Measurements from ENCODE around the gene VARS2. TPM values are rescaled to one million over a fixed set of nuclear protein-coding genes. Genes with fewer than 3 reads are reported as not detected.
"Not testable (repeated sequence)": the region's sequence is repeated elsewhere in the genome, so short reads cannot be mapped to it uniquely, and the experiment has no call there.

VARS2 gene
- total RNA-seq, 1 donor, result 10.0 TPM

DNA sequence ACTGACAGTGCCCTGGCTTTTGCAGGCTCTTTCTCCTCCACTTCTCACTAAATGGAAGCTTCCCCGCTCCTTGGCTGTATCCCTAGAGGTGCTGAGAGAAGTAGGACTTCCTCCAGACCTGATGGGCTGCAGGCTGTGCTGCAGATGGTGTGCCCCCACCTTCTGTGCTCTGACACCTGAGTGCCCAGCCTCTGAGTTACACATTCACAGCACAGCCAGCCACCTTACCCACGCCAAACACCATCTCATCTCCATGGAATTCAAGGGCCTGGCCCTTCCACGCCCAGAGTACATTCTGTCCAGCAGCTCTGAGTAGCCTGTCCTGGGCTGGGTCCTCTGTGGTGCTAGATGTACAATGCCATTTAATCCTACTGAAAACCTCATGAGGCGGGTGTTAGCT is 12.6 kb downstream of the VARS2 start:
- Histone ChIP-seq H3K4me3 (ENCODE audit: low read length) (no peak overlapping the region), H3K27me3 (ENCODE audit: insufficient read depth, low read length) (no peaks in the 10 kb centered on the region), H3K4me1 (ENCODE audit: insufficient read depth, low read length) (no peaks in the 10 kb centered on the region), H3K9me3 (ENCODE audit: low read depth, low read length) (no peaks in the 10 kb centered on the region)

DNA sequence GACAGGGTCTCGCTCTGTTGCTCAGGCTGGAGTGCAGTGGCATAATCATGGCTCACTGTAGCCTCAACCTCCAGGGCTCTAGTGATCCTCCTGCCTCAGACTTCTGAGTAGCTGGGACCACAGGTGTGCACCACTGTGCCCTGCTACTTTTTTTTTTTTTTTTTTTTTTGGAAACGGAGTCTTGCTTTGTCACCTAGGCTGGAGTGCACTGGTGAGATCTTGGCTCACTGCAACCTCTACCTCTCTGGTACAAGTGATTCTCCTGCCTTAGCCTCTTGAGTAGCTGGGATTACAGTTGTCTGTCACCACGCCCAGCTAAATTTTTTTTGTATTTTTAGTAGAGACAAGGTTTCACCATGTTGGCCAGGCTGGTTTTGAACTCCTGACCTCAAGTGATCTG is 13.0 kb downstream of the VARS2 start:
- H3K9me3 ChIP-seq (ENCODE audit: low read depth, low read length); H3K27me3 ChIP-seq (ENCODE audit: insufficient read depth, low read length); H3K4me1 ChIP-seq (ENCODE audit: insufficient read depth, low read length); H3K4me3 ChIP-seq (ENCODE audit: low read length): not testable (repeated sequence)

DNA sequence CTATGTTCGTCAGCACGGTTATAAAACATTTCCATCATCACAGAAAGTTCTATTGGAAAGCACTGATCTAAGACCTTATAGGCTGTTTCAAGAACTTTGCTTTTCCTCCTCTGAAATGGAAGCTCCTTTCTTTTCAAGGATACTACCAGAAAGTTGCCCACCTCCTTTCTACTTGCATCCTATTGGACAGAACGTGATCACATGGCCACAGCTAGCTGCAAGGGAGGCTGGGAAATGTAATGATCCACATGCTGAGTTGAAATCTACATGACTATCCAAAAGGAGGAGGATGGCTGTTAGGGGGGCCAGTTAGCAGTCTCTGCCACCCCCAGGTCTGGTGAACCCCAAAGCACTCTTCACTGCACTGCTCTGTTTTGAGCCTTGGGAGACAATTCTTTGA is 14.6 kb downstream of the VARS2 start:
- H3K27me3 ChIP-seq (ENCODE audit: insufficient read depth, low read length), result no peaks in the 10 kb centered on the region
- no peak overlapping the region for H3K4me3 ChIP-seq (ENCODE audit: low read length)
- no peaks in the 10 kb centered on the region for H3K4me1 ChIP-seq (ENCODE audit: insufficient read depth, low read length)
- H3K9me3 ChIP-seq (ENCODE audit: low read depth, low read length), result no peaks in the 10 kb centered on the region

DNA sequence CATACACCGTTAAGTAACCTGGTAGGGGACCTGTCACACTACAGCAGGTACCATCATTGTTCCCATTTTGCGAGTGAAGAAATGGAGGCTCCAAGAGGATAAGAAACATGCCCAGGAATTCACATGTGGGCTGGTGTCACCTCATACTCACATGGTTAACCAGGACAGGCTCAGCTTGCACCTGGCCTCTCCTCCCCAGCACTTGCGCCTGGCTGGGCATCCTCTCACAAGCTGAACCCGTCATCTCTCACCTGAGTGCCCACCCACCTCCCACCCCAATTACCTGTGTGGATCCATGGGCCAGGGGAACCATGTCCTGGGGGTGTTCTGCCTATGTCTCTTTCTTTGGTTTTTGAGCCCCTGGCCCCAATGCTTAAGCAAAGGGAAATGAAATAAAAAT is 16.5 kb downstream of the VARS2 start:
- Histone ChIP-seq H3K4me3 (ENCODE audit: low read length) (no peak overlapping the region), H3K9me3 (ENCODE audit: low read depth, low read length) (no peaks in the 10 kb centered on the region), H3K4me1 (ENCODE audit: insufficient read depth, low read length) (no peaks in the 10 kb centered on the region), H3K27me3 (ENCODE audit: insufficient read depth, low read length) (no peaks in the 10 kb centered on the region)

DNA sequence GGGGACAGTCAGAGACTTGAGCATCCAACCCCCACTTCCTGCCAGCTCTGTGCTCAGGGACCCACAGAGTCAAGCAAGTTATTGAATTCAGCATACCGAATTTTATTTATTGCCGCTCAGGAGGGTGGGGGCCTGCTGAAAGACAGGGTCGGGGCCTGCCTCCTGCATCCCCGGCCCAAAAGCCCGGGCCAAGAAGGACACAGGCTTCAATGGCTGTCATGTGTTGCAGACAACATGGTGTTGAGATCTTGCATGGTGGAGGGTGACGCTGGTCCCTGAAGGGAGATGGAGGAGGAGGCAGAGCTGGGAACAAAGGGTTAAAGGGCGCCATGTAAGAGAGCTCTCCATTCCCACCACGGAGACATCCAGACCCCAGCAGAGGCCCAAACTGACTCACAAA is 17.2 kb downstream of the VARS2 start:
- Histone ChIP-seq H3K4me1 (ENCODE audit: insufficient read depth, low read length) (no peaks in the 10 kb centered on the region), H3K9me3 (ENCODE audit: low read depth, low read length) (no peaks in the 10 kb centered on the region), H3K4me3 (ENCODE audit: low read length) (no peak overlapping the region), H3K27me3 (ENCODE audit: insufficient read depth, low read length) (no peaks in the 10 kb centered on the region)

DNA sequence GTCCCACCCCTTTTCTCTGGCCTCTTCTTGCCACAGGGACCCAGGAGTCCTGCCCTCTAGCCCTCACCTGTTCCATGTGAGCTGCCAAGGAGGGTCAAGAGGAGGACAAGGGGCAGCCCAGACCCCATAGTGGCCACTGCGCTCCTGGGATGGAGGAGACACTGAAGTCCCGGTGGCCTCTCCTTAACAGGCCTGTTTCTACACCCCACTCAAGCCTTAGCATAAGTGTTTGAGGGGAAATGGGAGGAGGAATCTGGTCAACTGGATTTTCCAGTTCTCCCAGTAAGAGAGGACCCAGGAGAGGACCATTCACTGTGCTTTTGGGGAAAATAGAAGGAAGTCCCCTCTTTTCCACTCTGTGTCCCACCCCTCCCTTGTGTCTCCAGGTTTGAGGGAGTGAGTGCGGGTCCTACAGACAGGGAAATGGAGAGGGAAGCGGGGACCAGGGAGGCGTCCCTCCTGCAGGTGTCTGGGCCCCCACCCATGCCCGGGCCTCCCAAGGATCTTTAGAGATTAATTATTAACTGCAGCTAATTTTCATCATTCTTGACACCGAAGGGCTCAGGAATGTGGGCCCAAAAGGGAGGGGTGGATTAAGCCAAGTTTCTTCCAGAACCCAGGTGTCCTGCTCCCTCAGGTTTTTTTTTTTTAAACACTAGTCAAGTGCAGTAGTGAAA is 18.1 kb downstream of the VARS2 start, which contains the start of gene SFTA2:
TSS of gene SFTA2 (minus strand) at position 202 of the 677 bp plus-strand sequence. CDS start at position 128, 74 bp downstream.
- Histone ChIP-seq H3K4me3 (ENCODE audit: low read length) (no peak within 1 kb of the TSS), H3K9me3 (ENCODE audit: low read depth, low read length) (no peaks in the 10 kb centered on the region), H3K27me3 (ENCODE audit: insufficient read depth, low read length) (no peaks in the 10 kb centered on the region), H3K4me1 (ENCODE audit: insufficient read depth, low read length) (no peaks in the 10 kb centered on the region)

DNA sequence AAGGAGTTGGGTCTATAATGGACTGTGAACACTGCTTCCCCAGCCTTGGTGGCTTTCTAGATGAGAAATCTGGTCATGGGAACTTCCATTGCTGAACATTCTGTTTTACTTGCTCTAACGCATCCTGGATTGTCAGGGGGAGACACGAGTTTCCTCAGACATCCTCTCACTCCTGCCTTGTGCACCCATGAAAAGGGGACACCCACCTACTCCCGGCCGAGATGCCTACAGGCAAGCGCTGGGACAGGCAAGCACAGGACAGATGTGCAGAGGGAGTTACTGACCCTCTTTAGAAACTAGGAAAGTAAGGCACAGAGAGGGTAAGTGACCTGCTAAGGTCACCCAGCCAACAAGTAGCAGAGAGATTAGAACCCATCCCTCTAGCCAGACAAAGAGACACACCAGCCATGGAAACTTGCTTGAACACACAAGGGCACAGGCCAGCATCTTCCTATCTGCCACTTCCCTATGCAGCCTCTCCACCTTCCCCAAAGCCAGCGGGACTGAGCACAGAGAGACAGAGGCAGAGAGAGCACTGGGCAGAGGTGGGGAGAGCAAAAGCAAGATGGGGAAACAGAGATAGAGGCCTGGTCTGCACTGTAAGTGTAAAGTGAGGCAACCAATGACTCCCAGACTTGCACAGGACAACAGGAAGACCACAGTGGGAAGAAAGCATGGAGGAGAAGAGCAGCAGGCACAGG is 18.8 kb downstream of the VARS2 start:
- no peaks in the 10 kb centered on the region for H3K27me3 ChIP-seq (ENCODE audit: insufficient read depth, low read length)
- H3K9me3 ChIP-seq (ENCODE audit: low read depth, low read length), result no peaks in the 10 kb centered on the region
- H3K4me1 ChIP-seq (ENCODE audit: insufficient read depth, low read length), result no peaks in the 10 kb centered on the region
- H3K4me3 ChIP-seq (ENCODE audit: low read length), result no peak overlapping the region

DNA sequence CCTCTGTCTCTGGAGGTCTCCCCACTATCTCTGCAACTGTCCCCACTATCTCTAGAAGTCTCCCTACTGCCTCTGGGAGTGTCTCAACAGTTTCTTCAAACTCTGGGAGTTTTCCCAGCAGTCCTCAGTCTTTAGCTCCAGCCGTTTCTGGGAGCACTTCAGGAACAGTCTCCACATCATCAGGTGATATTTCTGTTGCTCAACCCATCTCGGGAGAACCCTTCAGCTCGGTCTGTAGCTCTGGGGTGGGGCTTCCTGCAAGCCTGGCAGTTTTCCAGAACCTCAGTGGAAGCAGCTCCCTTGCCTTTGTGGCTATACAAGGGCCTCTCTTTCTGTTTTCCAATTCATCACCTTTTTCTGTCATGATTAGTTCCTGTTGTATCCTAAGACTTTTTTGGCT is 21.0 kb downstream of the VARS2 start:
- no peaks in the 10 kb centered on the region for H3K9me3 ChIP-seq (ENCODE audit: low read depth, low read length)
- no peak overlapping the region for H3K4me3 ChIP-seq (ENCODE audit: low read length)
- H3K4me1 ChIP-seq (ENCODE audit: insufficient read depth, low read length), result no peaks in the 10 kb centered on the region

DNA sequence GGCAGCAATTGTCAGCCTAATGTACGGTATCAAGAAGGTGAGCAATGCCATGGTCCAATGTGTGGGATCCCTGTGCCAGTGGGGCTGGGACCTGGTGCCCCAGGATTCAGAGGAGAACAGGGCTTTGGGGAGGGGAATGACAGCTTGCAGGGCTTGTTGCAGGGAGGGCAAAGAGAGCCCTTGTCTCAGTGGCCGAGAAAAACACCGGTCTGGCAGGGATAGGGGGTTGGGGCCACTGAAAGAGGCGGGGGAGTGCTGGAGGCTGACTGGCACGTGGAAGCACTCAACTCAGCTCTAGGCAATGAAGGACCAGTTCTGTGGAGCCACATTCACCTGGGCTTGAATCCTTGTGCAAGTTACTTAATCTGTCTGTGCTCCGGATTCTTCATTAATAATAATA is 23.2 kb downstream of the VARS2 start:
- Histone ChIP-seq H3K9me3 (ENCODE audit: low read depth, low read length) (no peaks in the 10 kb centered on the region), H3K27me3 (ENCODE audit: insufficient read depth, low read length) (peaks cover 6% of the 10 kb centered on the region), H3K4me1 (ENCODE audit: insufficient read depth, low read length) (no peaks in the 10 kb centered on the region), H3K4me3 (ENCODE audit: low read length) (no peak overlapping the region)

More for the DNA sequence above, 21.0 kb downstream of the VARS2 start:
- no peaks in the 10 kb centered on the region for H3K27me3 ChIP-seq (ENCODE audit: insufficient read depth, low read length)

DNA sequence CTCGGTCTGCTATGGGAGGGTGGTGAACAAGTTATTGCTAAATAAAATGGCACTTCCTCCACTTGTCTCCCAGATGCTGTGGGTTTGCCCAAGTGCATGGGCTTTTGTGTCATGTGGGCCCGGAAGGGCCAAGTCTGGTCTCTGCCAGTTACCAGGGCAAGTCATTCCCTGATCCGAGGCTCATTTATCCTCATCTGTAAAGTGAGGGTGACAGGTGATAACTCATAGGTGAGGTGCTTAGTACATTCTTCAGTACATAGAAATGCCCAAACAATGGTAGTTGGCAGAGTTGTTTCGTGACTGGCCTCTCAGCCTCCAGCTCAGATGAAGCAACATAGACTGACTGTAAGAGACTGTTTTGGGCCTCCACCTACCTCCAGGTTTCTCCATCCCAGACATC is 24.7 kb downstream of the VARS2 start:
- H3K27me3 ChIP-seq (ENCODE audit: insufficient read depth, low read length), result peaks cover 18% of the 10 kb centered on the region
- H3K4me1 ChIP-seq (ENCODE audit: insufficient read depth, low read length), result no peaks in the 10 kb centered on the region
- H3K4me3 ChIP-seq (ENCODE audit: low read length), result no peak overlapping the region
- H3K9me3 ChIP-seq (ENCODE audit: low read depth, low read length), result no peaks in the 10 kb centered on the region

DNA sequence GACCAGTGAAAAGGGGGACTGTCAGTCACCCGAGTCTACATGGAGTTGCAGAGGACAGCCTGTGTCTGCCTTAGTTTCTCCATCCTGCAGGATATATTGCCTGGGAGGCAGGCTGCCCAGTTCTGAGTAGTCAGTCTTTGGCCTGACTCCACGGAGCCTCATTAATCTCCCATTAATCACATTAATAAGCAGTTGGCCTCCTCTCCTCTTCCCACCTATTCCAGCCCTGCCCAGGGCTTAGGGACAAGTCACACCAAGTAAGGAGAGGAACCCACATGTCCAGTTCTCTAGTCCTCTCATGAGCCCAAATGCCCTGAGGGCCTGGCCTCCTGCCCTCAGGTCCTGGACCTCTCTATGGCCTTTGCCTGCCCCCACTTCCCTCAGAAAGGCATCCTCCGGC is 25.4 kb downstream of the VARS2 start:
- Histone ChIP-seq H3K9me3 (ENCODE audit: low read depth, low read length) (no peaks in the 10 kb centered on the region), H3K27me3 (ENCODE audit: insufficient read depth, low read length) (peaks cover 20% of the 10 kb centered on the region), H3K4me1 (ENCODE audit: insufficient read depth, low read length) (no peaks in the 10 kb centered on the region), H3K4me3 (ENCODE audit: low read length) (no peak overlapping the region)

DNA sequence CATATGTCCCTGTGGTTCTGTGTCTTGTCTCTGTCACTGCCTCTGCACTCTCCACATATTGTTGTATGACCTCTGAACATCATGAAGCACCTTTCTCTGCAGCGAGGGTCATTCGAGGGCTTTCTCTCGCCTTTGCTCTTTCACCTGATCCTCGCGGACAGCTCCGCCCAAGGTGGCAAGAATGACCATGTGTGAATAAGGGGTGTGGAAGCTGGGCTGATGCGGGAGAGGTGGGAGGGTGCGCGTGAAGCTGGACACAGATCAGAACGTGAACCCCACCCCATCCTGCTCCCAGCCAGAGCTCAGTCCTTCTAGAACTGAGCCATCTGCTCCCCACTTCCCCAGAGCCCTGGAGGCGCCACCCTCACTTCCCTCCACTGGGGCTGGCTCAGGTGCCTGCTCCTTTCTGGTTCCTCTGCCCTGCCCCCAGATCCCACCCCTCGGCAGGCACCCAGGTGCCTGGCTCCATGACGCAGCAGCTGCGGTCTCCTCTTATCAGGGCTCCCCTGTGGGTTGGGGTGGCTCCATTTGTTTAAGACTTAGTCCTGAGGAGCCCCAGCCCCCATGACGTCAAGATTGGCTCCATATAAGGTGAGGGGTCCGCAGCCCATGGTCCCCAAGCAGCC is 26.4 kb downstream of the VARS2 start, which contains the start of gene MUCL3:
TSS of gene MUCL3 (plus strand) at position 613 of the 626 bp plus-strand sequence. CDS start 27 bp downstream, outside the sequence.
- peaks cover 21% of the 10 kb centered on the region for H3K27me3 ChIP-seq (ENCODE audit: insufficient read depth, low read length)
- no peaks in the 10 kb centered on the region for H3K9me3 ChIP-seq (ENCODE audit: low read depth, low read length)
- H3K4me3 ChIP-seq (ENCODE audit: low read length), result no peak within 1 kb of the TSS
- no peaks in the 10 kb centered on the region for H3K4me1 ChIP-seq (ENCODE audit: insufficient read depth, low read length)

DNA sequence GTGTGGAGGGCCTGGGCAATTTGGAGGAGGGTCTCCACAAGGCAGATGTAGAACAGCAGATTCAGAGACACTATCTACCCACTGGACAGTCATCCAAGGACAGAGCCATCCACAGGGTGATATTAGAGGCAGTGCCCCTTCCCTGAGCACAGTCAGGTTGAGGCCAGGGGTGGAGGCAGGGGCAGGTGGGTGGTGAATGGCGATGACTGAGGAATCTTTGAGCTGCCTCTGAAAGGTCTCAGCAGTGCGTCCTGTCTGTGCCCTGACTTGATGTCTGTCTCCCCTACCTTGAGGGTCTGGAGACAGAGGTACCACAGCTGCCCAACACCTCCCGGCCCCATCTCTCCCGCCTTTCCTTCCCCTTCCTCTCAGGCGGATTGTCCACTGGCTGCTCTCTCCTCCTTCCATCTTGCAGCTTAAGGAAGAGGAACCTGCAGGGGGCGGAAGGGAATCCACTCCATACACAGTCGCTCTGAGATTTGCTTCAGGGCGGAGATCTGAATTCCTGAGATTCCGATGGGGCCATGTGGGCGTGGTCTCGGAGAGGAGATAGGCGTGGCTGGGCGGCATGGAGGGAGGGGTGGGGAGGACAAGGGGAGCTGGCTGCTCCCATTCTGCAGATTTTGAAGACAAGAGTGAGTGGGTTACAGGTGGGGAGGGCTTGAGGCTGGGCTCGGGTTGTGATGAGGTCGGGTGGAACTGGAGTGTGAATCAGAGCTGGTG is 28.5 kb downstream of the VARS2 start:
- Histone ChIP-seq H3K27me3 (ENCODE audit: insufficient read depth, low read length) (peaks cover 26% of the 10 kb centered on the region), H3K9me3 (ENCODE audit: low read depth, low read length) (no peaks in the 10 kb centered on the region), H3K4me1 (ENCODE audit: insufficient read depth, low read length) (no peaks in the 10 kb centered on the region), H3K4me3 (ENCODE audit: low read length) (no peak overlapping the region)

DNA sequence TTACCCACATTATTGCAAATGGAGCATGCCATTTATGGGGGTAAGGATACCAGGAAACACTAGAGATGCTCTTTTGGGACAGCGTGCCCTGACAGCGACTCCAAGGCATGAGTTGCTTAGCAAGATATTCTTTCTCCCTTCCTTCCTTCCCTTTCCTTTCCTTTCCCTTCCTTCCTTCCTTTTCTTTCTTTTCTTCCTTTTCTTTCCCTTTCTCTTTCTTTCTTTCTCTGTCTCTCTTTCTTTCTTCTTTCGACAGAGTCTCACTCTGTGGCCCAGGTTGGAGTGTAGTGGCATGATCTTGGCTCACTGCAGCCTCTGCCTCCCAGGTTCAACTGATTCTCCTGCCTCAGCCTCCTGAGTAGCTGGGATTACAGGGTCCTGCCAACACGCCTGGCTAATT is 30.0 kb downstream of the VARS2 start:
- no peaks in the 10 kb centered on the region for H3K9me3 ChIP-seq (ENCODE audit: low read depth, low read length)
- H3K4me3 ChIP-seq (ENCODE audit: low read length), result no peak overlapping the region
- peaks cover 31% of the 10 kb centered on the region for H3K27me3 ChIP-seq (ENCODE audit: insufficient read depth, low read length)
- no peaks in the 10 kb centered on the region for H3K4me1 ChIP-seq (ENCODE audit: insufficient read depth, low read length)

DNA sequence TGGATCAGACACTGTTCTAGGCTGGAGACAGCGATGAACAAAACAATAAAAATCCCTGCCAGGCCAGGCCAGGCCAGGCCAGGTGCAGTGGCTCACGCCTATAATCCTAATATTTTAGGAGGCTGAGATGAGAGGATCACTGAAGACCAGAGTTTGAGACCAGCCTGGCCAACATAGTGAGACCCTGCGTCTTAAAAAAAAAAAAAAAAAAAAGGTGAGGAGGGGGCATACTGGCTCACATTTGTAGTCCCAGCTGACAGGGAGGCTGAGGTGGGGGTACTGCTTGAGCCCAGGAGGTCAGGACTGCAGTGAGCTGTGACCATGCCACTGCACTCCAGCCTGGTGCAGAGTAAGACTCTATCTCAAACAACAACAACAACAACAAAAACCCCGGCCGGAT is 31.2 kb downstream of the VARS2 start:
- Histone ChIP-seq H3K4me3 (ENCODE audit: low read length) (no peak overlapping the region), H3K9me3 (ENCODE audit: low read depth, low read length) (no peaks in the 10 kb centered on the region), H3K4me1 (ENCODE audit: insufficient read depth, low read length) (no peaks in the 10 kb centered on the region), H3K27me3 (ENCODE audit: insufficient read depth, low read length) (peaks cover 33% of the 10 kb centered on the region)
